Mesothelial cell of epicardium (in vitro differentiated cells): Measurements from ENCODE around the gene GLMP. TPM values are rescaled to one million over a fixed set of nuclear protein-coding genes. Genes with fewer than 3 reads are reported as not detected.
A peak's percentile ranks its signal among the peaks of the same experiment; 100 is the strongest.

Experiments
- DNase-seq, 2 experiments: peaks; one replicate each; pipeline ENCODE4 v3.0.0; 2021; ENCODE audit warnings: low spot score in 2 of 2; ENCODE audit not compliant: unreplicated experiment in 2 of 2
- H3K27ac Mint-ChIP-seq: 2 replicates; pipeline ENCODE4 v1.8.0; 2021; ENCODE audit warnings: mixed read lengths
- H3K27me3 Mint-ChIP-seq: 2 replicates; pipeline ENCODE4 v1.8.0; 2021; ENCODE audit warnings: low read depth, mixed read lengths
- H3K36me3 Mint-ChIP-seq: 2 replicates; pipeline ENCODE4 v1.8.0; 2021; ENCODE audit warnings: mixed read lengths
- H3K4me1 Mint-ChIP-seq: 2 replicates; pipeline ENCODE4 v1.8.0; 2021; ENCODE audit warnings: mixed read lengths
- H3K4me3 Mint-ChIP-seq: 2 replicates; pipeline ENCODE4 v1.8.0; 2021; ENCODE audit warnings: mild to moderate bottlenecking, moderate library complexity, mixed read lengths
- H3K9me3 Mint-ChIP-seq: 2 replicates; pipeline ENCODE4 v1.8.0; 2021; ENCODE audit warnings: mixed read lengths
- total RNA-seq: library from RNA; stranded (reverse); gene quantifications from 3 replicates; pipeline ENCODE4 v1.2.1, GENCODE V29; 2021
- TF ChIP-seq, protein P1 (sequence below): fragments of 200-600 bp; sonication (generic); IDR thresholded peaks from one replicate; pipeline ENCODE4 v1.5.0; 2021; ENCODE audit warnings: antibody characterized with exemption; ENCODE audit not compliant: unreplicated experiment

GLMP gene
- total RNA-seq, 1 donor from 2014 or later, result 60.2 TPM

GRCh38 chr1:156260896-156261295 is 34.6 kb downstream of the GLMP start:
- Mint-ChIP-seq H3K4me1 (no peaks in the 10 kb centered on the region), H3K27me3 (no peaks in the 10 kb centered on the region), H3K9me3 (no peaks in the 10 kb centered on the region), H3K27ac (no peak overlapping the region), H3K4me3 (no peak overlapping the region), H3K36me3 (peaks cover 52% of the 10 kb centered on the region)
- TF ChIP-seq, protein P1, sequence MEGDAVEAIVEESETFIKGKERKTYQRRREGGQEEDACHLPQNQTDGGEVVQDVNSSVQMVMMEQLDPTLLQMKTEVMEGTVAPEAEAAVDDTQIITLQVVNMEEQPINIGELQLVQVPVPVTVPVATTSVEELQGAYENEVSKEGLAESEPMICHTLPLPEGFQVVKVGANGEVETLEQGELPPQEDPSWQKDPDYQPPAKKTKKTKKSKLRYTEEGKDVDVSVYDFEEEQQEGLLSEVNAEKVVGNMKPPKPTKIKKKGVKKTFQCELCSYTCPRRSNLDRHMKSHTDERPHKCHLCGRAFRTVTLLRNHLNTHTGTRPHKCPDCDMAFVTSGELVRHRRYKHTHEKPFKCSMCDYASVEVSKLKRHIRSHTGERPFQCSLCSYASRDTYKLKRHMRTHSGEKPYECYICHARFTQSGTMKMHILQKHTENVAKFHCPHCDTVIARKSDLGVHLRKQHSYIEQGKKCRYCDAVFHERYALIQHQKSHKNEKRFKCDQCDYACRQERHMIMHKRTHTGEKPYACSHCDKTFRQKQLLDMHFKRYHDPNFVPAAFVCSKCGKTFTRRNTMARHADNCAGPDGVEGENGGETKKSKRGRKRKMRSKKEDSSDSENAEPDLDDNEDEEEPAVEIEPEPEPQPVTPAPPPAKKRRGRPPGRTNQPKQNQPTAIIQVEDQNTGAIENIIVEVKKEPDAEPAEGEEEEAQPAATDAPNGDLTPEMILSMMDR, result no peak
- no peak for DNase-seq

DNA sequence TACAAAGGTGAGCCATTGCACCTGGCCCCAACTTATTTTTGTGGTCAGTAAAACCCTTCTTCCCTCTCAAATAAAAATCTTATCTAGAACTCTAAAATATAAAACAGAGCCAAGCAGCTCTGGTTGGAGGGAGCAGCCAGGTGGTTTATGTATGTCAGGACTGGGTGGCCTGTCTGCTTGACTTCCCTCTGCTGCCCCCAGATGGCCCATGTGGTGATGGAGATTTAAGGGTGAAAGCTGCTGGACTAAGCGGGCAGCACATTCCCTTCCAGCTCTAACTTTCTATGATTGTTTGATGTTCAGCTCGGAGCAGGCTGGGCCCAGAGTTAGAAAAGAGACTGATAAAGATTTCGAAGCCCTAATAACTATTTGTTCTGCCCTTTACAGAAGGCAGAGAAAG is 35.7 kb downstream of the GLMP start:
- DNase-seq, result no peak
- Mint-ChIP-seq H3K4me1 (no peaks in the 10 kb centered on the region), H3K4me3 (no peak overlapping the region), H3K27me3 (no peaks in the 10 kb centered on the region), H3K36me3 (peaks cover 45% of the 10 kb centered on the region), H3K9me3 (no peaks in the 10 kb centered on the region), H3K27ac (no peak overlapping the region)
- TF ChIP-seq, protein P1, result no peak

DNA sequence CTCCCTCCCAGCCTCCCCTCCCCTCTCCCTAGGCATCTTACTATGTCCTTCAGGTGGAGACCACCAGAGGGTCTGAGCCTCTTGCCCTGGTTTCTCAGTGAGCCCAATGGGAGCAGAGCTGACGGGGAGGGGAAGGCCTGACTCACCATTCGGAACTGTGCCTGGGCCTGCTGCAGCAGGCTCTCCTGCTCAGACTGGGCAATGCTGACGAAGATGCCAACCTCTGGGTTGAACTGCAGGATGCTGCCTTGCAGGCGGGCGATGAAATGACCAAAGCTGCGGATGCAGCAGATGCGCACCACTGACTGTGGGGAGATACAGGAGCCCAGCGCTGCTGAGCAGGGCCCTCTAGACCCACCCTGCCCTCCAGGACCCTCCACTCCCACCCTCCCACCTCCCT is 36.6 kb downstream of the GLMP start:
- TF ChIP-seq, protein P1, result no peak
- H3K4me1 Mint-ChIP-seq, result no peaks in the 10 kb centered on the region
- H3K9me3 Mint-ChIP-seq, result no peaks in the 10 kb centered on the region
- no peak for DNase-seq
- H3K36me3 Mint-ChIP-seq, result peaks cover 43% of the 10 kb centered on the region
- H3K27me3 Mint-ChIP-seq, result no peaks in the 10 kb centered on the region
- no peak overlapping the region for H3K27ac Mint-ChIP-seq
- H3K4me3 Mint-ChIP-seq, result no peak overlapping the region

GRCh38 chr1:156257711-156258110 is 37.8 kb downstream of the GLMP start:
- H3K27ac Mint-ChIP-seq, result no peak overlapping the region
- H3K27me3 Mint-ChIP-seq, result no peaks in the 10 kb centered on the region
- no peaks in the 10 kb centered on the region for H3K9me3 Mint-ChIP-seq
- no peak for DNase-seq
- TF ChIP-seq, protein P1, result no peak
- no peak overlapping the region for H3K4me3 Mint-ChIP-seq
- H3K36me3 Mint-ChIP-seq, result peaks cover 42% of the 10 kb centered on the region
- H3K4me1 Mint-ChIP-seq, result no peaks in the 10 kb centered on the region

- TF ChIP-seq, protein P1, result no peak
- no peaks in the 10 kb centered on the region for H3K27me3 Mint-ChIP-seq
- peaks cover 33% of the 10 kb centered on the region for H3K36me3 Mint-ChIP-seq
- no peaks in the 10 kb centered on the region for H3K9me3 Mint-ChIP-seq
- H3K4me1 Mint-ChIP-seq, result peaks cover 4% of the 10 kb centered on the region
- no peak overlapping the region for H3K27ac Mint-ChIP-seq
- H3K4me3 Mint-ChIP-seq, result no peak overlapping the region
- no peak for DNase-seq
These were observed 41.8 kb downstream of the GLMP start for GRCh38 chr1:156253634-156254033.

GRCh38 chr1:156251527-156251926 is 44.0 kb downstream of the GLMP start:
- Mint-ChIP-seq H3K27me3 (no peaks in the 10 kb centered on the region), H3K9me3 (no peaks in the 10 kb centered on the region), H3K4me1 (peaks cover 4% of the 10 kb centered on the region), H3K36me3 (peaks cover 25% of the 10 kb centered on the region), H3K4me3 (no peak overlapping the region), H3K27ac (peak overlapping the region; percentile 34)
- TF ChIP-seq, protein P1, result no peak
- DNase-seq, result no peak
